Chondrocyte (in vitro differentiated cells): ENCODE results near the gene TNFAIP3. TPM values are rescaled to one million over a fixed set of nuclear protein-coding genes. Genes with fewer than 3 reads are reported as not detected.

Source experiments
- DNase-seq: peaks from one replicate; pipeline ENCODE4 v3.0.0; 2021; ENCODE audit warnings: mixed read lengths, low spot score
- H3K27ac Mint-ChIP-seq: one replicate; pipeline ENCODE4 v1.8.0; 2021; ENCODE audit warnings: mild to moderate bottlenecking, moderate library complexity, mixed read lengths; ENCODE audit not compliant: unreplicated experiment
- H3K27me3 Mint-ChIP-seq: 2 replicates; pipeline ENCODE4 v1.8.0; 2021; ENCODE audit warnings: low read depth, mixed read lengths
- H3K36me3 Mint-ChIP-seq: 2 replicates; pipeline ENCODE4 v1.8.0; 2021; ENCODE audit warnings: low read depth, mixed read lengths
- H3K4me1 Mint-ChIP-seq: 2 replicates; pipeline ENCODE4 v1.8.0; 2021; ENCODE audit warnings: low read depth, mild to moderate bottlenecking, mixed read lengths
- H3K4me3 Mint-ChIP-seq: one replicate; pipeline ENCODE4 v1.8.0; 2021; ENCODE audit warnings: mild to moderate bottlenecking, moderate library complexity, mixed read lengths; ENCODE audit not compliant: unreplicated experiment
- H3K9me3 Mint-ChIP-seq: 2 replicates; pipeline ENCODE4 v1.8.0; 2021; ENCODE audit warnings: low read depth, mixed read lengths
- total RNA-seq: library from RNA; stranded (reverse); gene quantifications from 3 replicates; pipeline ENCODE4 v1.2.1, GENCODE V29; 2021
- TF ChIP-seq, protein P1 (sequence below): fragments of 200-600 bp; sonication (generic); IDR thresholded peaks from 2 replicates; pipeline ENCODE4 v1.5.0; 2021; ENCODE audit warnings: antibody characterized with exemption, mild to moderate bottlenecking, moderate library complexity

The TNFAIP3 gene
- total RNA-seq, 1 donor from 2014 or later: 7.2 TPM

DNA sequence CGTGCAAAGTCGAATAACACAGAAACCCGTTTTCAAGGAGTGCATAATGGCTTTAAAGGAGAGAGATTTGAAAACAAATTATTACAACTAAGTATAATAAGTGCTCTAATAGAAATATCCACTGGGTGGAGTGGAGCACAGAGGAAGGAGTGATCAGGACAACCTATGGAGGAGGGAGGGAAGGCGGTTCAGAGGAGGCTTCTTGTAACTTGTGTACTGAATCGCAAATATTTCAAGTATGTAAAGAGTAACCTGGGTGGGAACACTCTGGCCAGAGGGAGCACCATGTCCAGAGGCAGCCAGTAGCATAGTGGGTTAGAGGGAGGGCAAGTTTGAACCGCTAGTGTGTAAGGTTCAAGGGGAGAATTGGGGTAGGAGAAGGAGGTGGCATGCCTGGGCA is 21.6 kb upstream of the TNFAIP3 start:
- Mint-ChIP-seq H3K27me3 (no peaks in the 10 kb centered on the region), H3K4me1 (peaks cover 22% of the 10 kb centered on the region), H3K27ac (no peak overlapping the region), H3K4me3 (no peak overlapping the region), H3K9me3 (peaks cover 12% of the 10 kb centered on the region), H3K36me3 (peaks cover 2% of the 10 kb centered on the region)
- TF ChIP-seq, protein P1, sequence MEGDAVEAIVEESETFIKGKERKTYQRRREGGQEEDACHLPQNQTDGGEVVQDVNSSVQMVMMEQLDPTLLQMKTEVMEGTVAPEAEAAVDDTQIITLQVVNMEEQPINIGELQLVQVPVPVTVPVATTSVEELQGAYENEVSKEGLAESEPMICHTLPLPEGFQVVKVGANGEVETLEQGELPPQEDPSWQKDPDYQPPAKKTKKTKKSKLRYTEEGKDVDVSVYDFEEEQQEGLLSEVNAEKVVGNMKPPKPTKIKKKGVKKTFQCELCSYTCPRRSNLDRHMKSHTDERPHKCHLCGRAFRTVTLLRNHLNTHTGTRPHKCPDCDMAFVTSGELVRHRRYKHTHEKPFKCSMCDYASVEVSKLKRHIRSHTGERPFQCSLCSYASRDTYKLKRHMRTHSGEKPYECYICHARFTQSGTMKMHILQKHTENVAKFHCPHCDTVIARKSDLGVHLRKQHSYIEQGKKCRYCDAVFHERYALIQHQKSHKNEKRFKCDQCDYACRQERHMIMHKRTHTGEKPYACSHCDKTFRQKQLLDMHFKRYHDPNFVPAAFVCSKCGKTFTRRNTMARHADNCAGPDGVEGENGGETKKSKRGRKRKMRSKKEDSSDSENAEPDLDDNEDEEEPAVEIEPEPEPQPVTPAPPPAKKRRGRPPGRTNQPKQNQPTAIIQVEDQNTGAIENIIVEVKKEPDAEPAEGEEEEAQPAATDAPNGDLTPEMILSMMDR: peak; percentile 75
- DNase-seq: no peak

DNA sequence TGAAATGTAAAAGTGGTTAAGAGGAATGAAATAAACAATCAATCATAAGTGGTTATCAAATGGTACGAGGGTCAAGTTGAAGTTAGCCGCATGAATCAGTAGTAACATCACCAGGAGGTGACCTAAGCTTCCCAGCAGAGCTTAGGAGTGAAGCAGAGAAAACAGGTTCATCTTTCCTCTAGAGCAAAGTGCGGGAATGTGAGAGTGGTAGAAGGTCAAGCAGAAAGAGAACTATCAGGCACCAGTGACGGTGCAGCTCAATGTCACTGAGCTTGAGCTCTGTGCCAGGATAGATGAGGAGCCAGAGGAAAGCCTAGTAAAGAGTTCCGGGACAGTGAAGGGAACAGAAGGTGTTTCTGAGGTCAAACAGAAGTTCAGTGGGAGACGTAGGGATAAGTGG is 20.8 kb upstream of the TNFAIP3 start:
- Mint-ChIP-seq H3K27me3 (no peaks in the 10 kb centered on the region), H3K4me1 (peaks cover 26% of the 10 kb centered on the region), H3K27ac (no peak overlapping the region), H3K36me3 (no peaks in the 10 kb centered on the region), H3K4me3 (no peak overlapping the region), H3K9me3 (peaks cover 4% of the 10 kb centered on the region)
- no peak for DNase-seq
- TF ChIP-seq, protein P1: no peak

DNA sequence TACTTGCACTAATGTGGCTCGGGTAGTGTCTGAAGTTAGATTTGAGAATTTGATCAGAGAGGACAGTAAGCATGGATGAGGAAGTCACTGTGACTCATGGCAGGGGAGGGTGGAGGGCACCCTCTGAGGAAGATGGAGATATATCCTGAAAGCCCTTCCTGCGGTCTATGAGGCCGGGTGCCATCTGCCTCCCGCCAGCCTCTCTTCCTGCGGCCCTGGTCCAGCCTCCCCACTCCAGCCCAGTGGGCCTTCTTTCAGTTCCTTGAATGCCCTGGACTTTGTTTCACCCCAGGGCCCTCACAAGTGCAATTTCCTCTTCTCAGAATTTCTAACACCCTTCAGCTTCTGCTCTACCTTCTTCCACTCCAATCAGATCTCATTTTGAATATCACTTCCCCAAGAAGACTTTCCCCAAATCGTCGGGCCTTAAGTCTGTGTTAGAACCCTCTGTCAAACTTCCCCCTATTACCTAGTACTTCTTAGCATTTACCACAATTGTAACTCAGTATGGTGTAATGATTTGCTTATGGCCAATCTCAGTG is 20.2 kb upstream of the TNFAIP3 start:
- Mint-ChIP-seq H3K36me3 (no peaks in the 10 kb centered on the region), H3K9me3 (no peaks in the 10 kb centered on the region), H3K4me3 (no peak overlapping the region), H3K27me3 (no peaks in the 10 kb centered on the region), H3K27ac (no peak overlapping the region), H3K4me1 (peaks cover 26% of the 10 kb centered on the region)
- DNase-seq: no peak
- TF ChIP-seq, protein P1: no peak

DNA sequence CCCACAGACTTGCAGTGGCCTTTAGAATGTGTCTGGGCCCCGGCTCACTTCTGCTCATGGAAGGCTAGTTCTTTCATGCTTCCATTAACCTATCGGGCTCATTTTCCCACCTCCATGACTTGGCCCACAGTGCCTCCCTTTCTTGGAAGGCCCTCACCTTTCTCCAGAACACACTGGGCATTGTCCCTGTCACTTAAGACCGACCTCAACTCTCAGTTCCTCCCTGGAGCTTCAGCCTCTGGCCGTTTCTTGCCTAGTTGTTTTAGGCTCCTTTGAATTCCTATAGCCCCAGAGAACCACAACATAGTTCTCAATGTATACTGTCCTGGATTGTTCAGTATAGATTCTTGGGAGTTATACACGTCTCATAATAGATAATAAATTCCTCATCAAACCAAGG is 19.3 kb upstream of the TNFAIP3 start:
- no peak overlapping the region for H3K27ac Mint-ChIP-seq
- TF ChIP-seq, protein P1: no peak
- no peaks in the 10 kb centered on the region for H3K9me3 Mint-ChIP-seq
- H3K36me3 Mint-ChIP-seq: no peaks in the 10 kb centered on the region
- no peak for DNase-seq
- no peaks in the 10 kb centered on the region for H3K27me3 Mint-ChIP-seq
- H3K4me1 Mint-ChIP-seq: peaks cover 26% of the 10 kb centered on the region
- no peak overlapping the region for H3K4me3 Mint-ChIP-seq

DNA sequence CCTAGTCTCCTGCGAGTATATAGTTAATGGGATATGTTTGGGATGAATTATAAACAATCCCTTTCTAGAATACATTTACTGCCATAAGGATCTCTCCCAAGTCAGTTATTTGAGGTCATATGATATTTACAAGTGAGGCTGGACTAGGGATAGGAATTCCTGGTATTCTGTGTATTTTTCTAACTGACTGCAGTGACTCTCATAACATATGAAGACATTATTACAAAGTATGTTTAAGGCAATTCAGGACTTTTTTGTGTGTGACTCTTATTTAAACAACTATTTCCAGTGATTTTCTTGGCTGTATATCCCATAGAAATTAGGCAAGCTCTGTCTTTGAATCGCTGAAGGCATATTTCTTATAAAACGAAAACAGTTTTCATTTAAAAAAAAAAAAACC is 18.4 kb upstream of the TNFAIP3 start:
- Mint-ChIP-seq H3K27ac (peak overlapping the region; percentile 90), H3K4me3 (peak overlapping the region; percentile 45), H3K4me1 (peaks cover 26% of the 10 kb centered on the region), H3K9me3 (no peaks in the 10 kb centered on the region), H3K36me3 (no peaks in the 10 kb centered on the region), H3K27me3 (no peaks in the 10 kb centered on the region)
- no peak for DNase-seq
- TF ChIP-seq, protein P1: no peak
